8988T (cell line): ENCODE data around the gene SORCS2.

ENCODE experiments used
- DNase-seq: peaks from one replicate; pipeline ENCODE4 v3.0.0; 2011

Gene SORCS2

GRCh38 chr4:7398788-7399439 is 206.6 kb downstream of the SORCS2 start:
- no peak for DNase-seq

GRCh38 chr4:7399440-7400234 is 207.3 kb downstream of the SORCS2 start:
- DNase-seq, result no peak

GRCh38 chr4:7400671-7401298 is 208.4 kb downstream of the SORCS2 start:
- no peak for DNase-seq

- DNase-seq, result no peak
Observed at GRCh38 chr4:7402526-7402925, 210.2 kb downstream of the SORCS2 start.

GRCh38 chr4:7403001-7403400 is 210.7 kb downstream of the SORCS2 start:
- DNase-seq, result no peak

- DNase-seq, result no peak
Observed at GRCh38 chr4:7408166-7408565, 215.8 kb downstream of the SORCS2 start.

GRCh38 chr4:7410446-7410845 is 218.1 kb downstream of the SORCS2 start:
- no peak for DNase-seq

- DNase-seq, result no peak
Observed at GRCh38 chr4:7411491-7411890, 219.2 kb downstream of the SORCS2 start.

- no peak for DNase-seq
Observed at GRCh38 chr4:7411896-7412553, 219.7 kb downstream of the SORCS2 start.

- DNase-seq, result no peak
Observed at GRCh38 chr4:7412554-7412912, 220.2 kb downstream of the SORCS2 start.

GRCh38 chr4:7414046-7414445 is 221.7 kb downstream of the SORCS2 start:
- no peak for DNase-seq

GRCh38 chr4:7414736-7415510 is 222.6 kb downstream of the SORCS2 start:
- no peak for DNase-seq

- DNase-seq, result no peak
Observed at GRCh38 chr4:7415927-7416686, 223.8 kb downstream of the SORCS2 start.

- DNase-seq, result no peak
Observed at GRCh38 chr4:7416745-7417432, 224.6 kb downstream of the SORCS2 start.

- DNase-seq, result no peak
Observed at GRCh38 chr4:7417639-7418038, 225.3 kb downstream of the SORCS2 start.

GRCh38 chr4:7418131-7418943 is 226.0 kb downstream of the SORCS2 start:
- no peak for DNase-seq

- no peak for DNase-seq
Observed at GRCh38 chr4:7419961-7420660, 227.8 kb downstream of the SORCS2 start.

- DNase-seq, result no peak
Observed at GRCh38 chr4:7420661-7421040, 228.3 kb downstream of the SORCS2 start.

- no peak for DNase-seq
Observed at GRCh38 chr4:7421356-7422150, 229.2 kb downstream of the SORCS2 start.
